Activated CD8-positive, alpha-beta T cell treated with anti-CD3 and anti-CD28 coated beads for 36 hours (primary cell): ENCODE results near the gene LRPAP1. TPM values are rescaled to one million over a fixed set of nuclear protein-coding genes. Genes with fewer than 3 reads are reported as not detected.
"Not testable (repeated sequence)": the region's sequence is repeated elsewhere in the genome, so short reads cannot be mapped to it uniquely, and the experiment has no call there.

Experiments
- ATAC-seq: fragments of 200-7000 bp; cut with Tn5 transposase; one replicate; pipeline ENCODE4 v1.10.0; 2021; ENCODE audit warnings: mild to moderate bottlenecking, moderate library complexity
- CTCF ChIA-PET: fragments of 350-600 bp; sonication (Branson Sonifier 250); formaldehyde crosslinking; loops from one replicate; lab custom pipeline; 2021; ENCODE audit warnings: antibody characterized with exemption; lab: Charles Lee
- POLR2A ChIA-PET: fragments of 350-600 bp; sonication (Branson Sonifier 250); formaldehyde crosslinking; loops from one replicate; lab custom pipeline; 2021; ENCODE audit warnings: antibody characterized with exemption; lab: Charles Lee
- DNase-seq: peaks from one replicate; pipeline ENCODE4 v3.0.0-alpha.2; 2020
- H3K27ac Mint-ChIP-seq: one replicate; pipeline ENCODE4 v1.8.0; 2021; ENCODE audit warnings: mild to moderate bottlenecking, mixed read lengths
- H3K27me3 Mint-ChIP-seq: one replicate; pipeline ENCODE4 v1.8.0; 2021; ENCODE audit warnings: mixed read lengths
- H3K36me3 Mint-ChIP-seq: one replicate; pipeline ENCODE4 v1.8.0; 2021; ENCODE audit warnings: low read depth, mixed read lengths
- H3K4me1 Mint-ChIP-seq: one replicate; pipeline ENCODE4 v1.8.0; 2021; ENCODE audit warnings: low read depth, mixed read lengths
- H3K4me3 Mint-ChIP-seq: one replicate; pipeline ENCODE4 v1.8.0; 2021; ENCODE audit warnings: mild to moderate bottlenecking, moderate library complexity, mixed read lengths
- H3K9me3 Mint-ChIP-seq: one replicate; pipeline ENCODE4 v1.8.0; 2021; ENCODE audit warnings: mixed read lengths
- intact Hi-C: fragments of 100-400 bp; cut with micrococcal nuclease; formaldehyde crosslinking; loops from one replicate; pipeline ENCODE4 v1.10.0; 2022
- total RNA-seq, 2 experiments: library from RNA; stranded (reverse); gene quantifications; one replicate each; pipeline ENCODE4 v1.2.3, GENCODE V29; 2021
- TF ChIP-seq, protein P1 (sequence below): fragments of 200-600 bp; IDR thresholded peaks from one replicate; pipeline ENCODE4 v1.8.0; 2022; ENCODE audit warnings: antibody characterized with exemption, mild to moderate bottlenecking

The LRPAP1 gene, protein sequence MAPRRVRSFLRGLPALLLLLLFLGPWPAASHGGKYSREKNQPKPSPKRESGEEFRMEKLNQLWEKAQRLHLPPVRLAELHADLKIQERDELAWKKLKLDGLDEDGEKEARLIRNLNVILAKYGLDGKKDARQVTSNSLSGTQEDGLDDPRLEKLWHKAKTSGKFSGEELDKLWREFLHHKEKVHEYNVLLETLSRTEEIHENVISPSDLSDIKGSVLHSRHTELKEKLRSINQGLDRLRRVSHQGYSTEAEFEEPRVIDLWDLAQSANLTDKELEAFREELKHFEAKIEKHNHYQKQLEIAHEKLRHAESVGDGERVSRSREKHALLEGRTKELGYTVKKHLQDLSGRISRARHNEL
- total RNA-seq, result 10 to 100 TPM; 46.0 to 49.8 TPM

DNA sequence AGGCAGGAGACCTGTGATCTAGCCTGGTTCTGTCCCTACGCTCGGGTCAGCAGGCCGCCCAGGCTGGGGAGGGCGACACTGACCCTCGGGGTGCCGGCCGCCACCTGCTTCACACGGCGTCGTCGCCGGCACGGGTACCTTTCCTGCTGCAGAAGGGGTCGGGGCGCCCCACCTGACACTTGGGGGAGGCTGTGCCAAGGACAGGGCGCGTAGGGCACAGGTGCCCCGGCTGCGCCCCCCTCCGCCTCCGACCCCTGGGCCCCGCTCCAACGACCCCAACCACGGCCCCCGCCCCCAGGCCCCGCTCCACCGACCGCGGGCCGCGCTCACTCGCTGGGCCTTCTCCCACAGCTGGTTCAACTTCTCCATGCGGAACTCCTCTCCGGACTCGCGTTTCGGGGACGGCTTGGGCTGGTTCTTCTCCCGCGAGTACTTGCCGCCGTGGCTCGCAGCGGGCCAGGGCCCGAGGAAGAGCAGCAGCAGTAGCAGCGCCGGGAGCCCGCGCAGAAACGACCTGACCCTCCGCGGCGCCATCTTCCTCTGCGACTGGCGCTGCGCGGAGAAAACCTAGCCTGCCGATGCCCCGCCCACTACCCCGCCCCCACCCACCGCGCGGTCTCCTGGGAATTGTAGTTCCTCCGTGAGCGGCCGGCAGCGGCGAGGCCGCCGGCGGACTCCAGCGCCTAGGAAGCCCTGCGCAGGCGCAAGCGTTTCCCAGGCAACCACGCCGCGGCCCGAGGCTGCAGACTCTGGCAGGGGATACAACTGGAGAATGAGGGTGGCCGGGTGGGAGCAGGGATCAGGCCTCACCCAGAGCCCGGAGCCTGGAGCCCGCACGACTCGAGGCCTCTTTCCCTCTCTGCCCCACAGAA, at the start of gene LRPAP1:
TSS of gene LRPAP1 (minus strand) at position 544 of the 872 bp plus-strand sequence. CDS start at position 534, 10 bp downstream.
- intact Hi-C loops, result no loop called here

DNA sequence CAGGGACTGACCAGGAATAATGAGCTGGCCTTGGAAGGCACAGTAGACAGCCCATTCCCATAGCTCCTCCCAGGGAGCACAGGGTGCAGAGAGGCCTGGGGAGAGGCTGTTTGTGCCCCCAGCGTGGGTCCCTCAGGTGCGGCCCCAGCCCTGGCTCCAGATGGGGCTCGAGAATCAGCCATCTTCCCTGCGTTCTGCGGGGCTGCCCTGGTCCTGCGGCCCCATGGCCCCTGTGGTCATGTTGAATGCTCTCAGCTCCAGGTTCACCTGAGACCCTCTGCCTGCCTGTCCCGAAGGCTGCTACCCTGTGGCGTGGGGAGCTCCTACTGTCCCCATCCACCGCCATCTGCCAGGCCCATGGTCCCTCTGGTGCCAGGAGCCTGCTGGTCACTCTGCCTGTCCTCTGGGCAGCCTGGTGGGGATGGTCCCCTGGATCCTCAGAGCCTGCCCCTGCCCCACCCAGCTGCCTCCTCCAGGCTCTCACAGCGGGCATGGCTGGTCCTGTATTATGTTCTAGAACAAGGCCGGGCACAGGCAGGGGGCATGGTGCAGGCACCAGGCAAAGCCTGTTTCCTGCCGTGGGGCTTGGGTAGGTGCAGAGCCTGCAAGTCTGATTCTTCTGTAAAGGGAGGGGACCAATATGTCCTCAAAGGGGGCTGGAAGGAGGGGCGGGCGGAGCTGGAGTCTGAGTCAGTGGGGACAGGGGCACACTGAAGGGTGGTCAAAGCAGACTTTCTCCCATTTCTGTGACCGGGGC, 49.3 kb upstream of the LRPAP1 start:
- CTCF ChIA-PET, H3K36me3 Mint-ChIP-seq, POLR2A ChIA-PET, H3K4me3 Mint-ChIP-seq, ATAC-seq, H3K27me3 Mint-ChIP-seq, H3K9me3 Mint-ChIP-seq, H3K27ac Mint-ChIP-seq, H3K4me1 Mint-ChIP-seq, intact Hi-C loops, DNase-seq: not testable (repeated sequence)

More for the DNA sequence above, at the start of gene LRPAP1:
- H3K4me1 Mint-ChIP-seq, result peaks cover 30% of the 10 kb centered on the region
- peak within 1 kb of the TSS; percentile 96 for H3K27ac Mint-ChIP-seq
- H3K4me3 Mint-ChIP-seq, result peak within 1 kb of the TSS; percentile 100
- peak; percentile 86 for DNase-seq
- no peaks in the 10 kb centered on the region for H3K27me3 Mint-ChIP-seq
- TF ChIP-seq, protein P1, sequence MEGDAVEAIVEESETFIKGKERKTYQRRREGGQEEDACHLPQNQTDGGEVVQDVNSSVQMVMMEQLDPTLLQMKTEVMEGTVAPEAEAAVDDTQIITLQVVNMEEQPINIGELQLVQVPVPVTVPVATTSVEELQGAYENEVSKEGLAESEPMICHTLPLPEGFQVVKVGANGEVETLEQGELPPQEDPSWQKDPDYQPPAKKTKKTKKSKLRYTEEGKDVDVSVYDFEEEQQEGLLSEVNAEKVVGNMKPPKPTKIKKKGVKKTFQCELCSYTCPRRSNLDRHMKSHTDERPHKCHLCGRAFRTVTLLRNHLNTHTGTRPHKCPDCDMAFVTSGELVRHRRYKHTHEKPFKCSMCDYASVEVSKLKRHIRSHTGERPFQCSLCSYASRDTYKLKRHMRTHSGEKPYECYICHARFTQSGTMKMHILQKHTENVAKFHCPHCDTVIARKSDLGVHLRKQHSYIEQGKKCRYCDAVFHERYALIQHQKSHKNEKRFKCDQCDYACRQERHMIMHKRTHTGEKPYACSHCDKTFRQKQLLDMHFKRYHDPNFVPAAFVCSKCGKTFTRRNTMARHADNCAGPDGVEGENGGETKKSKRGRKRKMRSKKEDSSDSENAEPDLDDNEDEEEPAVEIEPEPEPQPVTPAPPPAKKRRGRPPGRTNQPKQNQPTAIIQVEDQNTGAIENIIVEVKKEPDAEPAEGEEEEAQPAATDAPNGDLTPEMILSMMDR, result no peak
- no peaks in the 10 kb centered on the region for H3K9me3 Mint-ChIP-seq
- CTCF ChIA-PET, result no interaction called here
- H3K36me3 Mint-ChIP-seq, result peaks cover 7% of the 10 kb centered on the region
- ATAC-seq, result peak; percentile 97
- POLR2A ChIA-PET, result no interaction called here

DNA sequence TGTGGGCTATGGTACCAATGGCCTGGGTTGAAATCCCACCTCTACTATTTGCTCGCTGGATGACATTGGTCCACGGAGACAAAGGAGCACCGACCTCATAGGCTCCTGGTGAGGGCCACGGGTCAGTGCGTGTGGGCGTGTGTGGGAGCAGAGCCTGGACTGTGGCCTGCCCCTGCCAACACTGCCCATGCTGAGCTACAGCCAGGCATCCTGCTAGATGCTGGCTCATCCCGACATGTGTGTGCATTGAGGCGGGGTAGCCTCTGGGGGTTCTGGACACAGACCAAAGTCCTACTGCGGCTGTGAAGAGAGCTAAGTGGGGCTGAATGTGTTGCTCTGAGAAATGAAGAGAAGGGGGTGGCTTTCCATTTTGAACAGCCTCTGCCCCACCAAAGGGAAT, 48.6 kb upstream of the LRPAP1 start:
- H3K4me3 Mint-ChIP-seq, ATAC-seq, H3K27me3 Mint-ChIP-seq, H3K36me3 Mint-ChIP-seq, intact Hi-C loops, H3K27ac Mint-ChIP-seq, DNase-seq, H3K9me3 Mint-ChIP-seq, POLR2A ChIA-PET, H3K4me1 Mint-ChIP-seq, CTCF ChIA-PET: not testable (repeated sequence)

DNA sequence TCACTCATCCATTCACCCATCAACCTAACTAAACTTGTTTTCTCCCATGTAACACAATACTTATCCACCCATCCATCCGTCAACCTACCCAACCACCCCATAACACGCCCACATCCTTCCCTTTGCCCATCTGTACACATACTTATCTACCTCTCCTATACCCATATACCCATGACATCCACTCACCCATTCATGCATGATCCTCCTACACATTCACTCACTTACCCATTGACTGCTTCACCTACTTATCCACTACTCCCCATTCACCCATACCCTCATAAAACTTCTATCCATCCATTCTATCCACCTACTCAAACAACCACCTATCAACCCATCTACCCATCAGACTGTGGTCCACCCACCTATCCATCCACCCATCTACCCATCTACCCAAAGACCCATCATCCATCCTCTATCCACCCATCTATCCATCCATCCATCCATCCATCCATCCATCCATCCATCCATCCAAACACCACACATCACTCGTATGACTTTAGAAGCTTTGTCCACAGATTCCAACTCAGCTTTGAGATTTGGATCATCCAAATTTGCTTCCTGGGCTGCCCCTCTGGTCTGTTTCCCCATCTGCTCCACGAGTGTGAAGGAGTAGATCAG, 46.4 kb upstream of the LRPAP1 start:
- H3K4me1 Mint-ChIP-seq, ATAC-seq, H3K27me3 Mint-ChIP-seq, DNase-seq, intact Hi-C loops, POLR2A ChIA-PET, H3K9me3 Mint-ChIP-seq, H3K36me3 Mint-ChIP-seq, H3K4me3 Mint-ChIP-seq, CTCF ChIA-PET, H3K27ac Mint-ChIP-seq: not testable (repeated sequence)

DNA sequence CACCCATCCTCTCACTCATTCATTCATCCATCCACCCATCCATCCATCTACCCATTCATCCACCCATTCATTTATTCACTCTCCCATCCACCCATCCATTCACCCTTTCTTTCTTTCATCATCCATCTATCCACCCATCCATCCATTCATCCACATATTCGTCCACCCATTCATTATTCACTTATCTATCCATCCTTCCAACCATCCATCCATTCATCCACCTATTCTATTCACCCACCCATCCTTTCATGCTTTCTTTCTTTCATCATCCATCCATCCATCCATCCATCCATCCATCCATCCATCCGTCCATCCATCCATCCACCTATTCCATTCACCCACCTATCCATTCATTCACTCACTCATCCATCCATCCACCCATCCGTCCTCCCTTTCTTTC, 45.8 kb upstream of the LRPAP1 start:
- POLR2A ChIA-PET, H3K4me3 Mint-ChIP-seq, H3K36me3 Mint-ChIP-seq, H3K27ac Mint-ChIP-seq, H3K27me3 Mint-ChIP-seq, ATAC-seq, intact Hi-C loops, DNase-seq, H3K9me3 Mint-ChIP-seq, H3K4me1 Mint-ChIP-seq: not testable (repeated sequence)
- CTCF ChIA-PET, result interaction anchor here (0.7 kb wide), 1 partner anchor 290 kb away, joined by 3 read pairs; no protein-coding TSS in a partner anchor

DNA sequence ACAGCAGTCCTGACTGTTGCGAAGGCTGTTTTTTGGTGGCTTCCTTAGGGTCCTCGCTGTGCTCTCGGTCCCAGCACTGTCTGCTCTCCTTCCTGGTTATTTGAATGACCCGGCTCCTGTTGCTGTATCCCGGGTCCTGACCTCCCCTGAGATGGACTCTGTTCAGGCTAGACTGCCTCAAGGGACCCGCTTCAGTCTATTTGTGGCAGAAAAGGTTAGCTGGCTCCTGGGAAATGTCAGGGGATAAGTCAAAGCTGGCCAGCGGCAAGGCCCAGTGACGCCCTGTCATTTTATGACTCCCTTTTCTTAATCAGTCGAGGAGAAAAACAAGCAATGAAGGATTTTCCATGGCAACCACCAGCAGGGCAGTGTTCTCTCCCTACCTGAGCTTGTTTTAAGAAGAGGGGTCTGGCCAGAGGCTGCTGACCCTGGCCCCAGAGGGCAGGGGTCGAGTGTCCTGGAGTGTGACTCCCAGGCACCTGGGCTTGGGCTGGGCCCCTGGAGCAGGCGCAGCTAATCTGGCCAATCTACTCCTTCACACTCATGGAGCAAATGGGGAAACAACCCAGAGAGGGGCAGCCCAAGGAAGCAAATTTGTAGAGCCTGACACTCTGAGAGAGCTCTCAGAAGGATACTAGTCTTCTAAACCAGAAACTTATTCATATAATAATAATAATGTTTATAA, 45.1 kb upstream of the LRPAP1 start:
- ATAC-seq, H3K9me3 Mint-ChIP-seq, H3K36me3 Mint-ChIP-seq, H3K4me1 Mint-ChIP-seq, H3K27me3 Mint-ChIP-seq, POLR2A ChIA-PET, DNase-seq, intact Hi-C loops, H3K4me3 Mint-ChIP-seq, H3K27ac Mint-ChIP-seq: not testable (repeated sequence)
- CTCF ChIA-PET, result interaction anchor here (0.7 kb wide), 1 partner anchor 290 kb away, joined by 3 read pairs; no protein-coding TSS in a partner anchor

DNA sequence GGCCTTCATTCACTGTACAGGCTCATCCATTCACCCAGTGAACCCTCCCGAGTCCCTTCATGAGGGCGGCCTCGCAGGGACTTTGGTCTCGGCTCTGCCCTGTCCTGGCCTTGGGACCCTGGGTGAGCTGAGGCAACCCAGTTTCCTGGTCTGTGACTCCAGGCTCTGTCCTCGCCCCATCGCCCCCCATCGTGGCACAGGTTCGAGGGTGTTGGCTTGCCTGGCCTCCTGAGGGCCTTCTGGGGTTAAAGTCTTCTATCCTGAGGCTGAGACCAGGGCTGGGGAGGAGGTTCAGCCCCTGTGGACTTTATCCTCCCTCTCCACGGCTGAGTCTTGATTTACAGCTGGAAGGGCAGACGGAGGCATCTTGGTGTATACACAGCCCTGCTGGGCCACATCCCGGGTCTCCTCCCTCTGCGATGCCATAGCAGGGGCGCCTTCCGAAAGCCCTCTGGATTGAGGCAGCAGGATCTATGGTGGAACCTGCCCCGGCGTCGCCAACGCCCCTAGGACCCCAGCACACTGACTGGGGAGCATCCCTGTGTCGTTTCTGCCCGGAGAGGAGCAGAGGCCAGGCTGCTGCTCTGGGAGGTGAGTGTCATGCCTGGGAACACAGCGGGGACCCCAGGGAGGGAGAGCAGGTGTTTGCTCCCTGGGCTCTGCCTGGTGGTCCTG, 44.4 kb upstream of the LRPAP1 start:
- POLR2A ChIA-PET, H3K27me3 Mint-ChIP-seq, DNase-seq, H3K36me3 Mint-ChIP-seq, ATAC-seq, H3K4me1 Mint-ChIP-seq, H3K9me3 Mint-ChIP-seq, H3K27ac Mint-ChIP-seq, CTCF ChIA-PET, H3K4me3 Mint-ChIP-seq, intact Hi-C loops: not testable (repeated sequence)

DNA sequence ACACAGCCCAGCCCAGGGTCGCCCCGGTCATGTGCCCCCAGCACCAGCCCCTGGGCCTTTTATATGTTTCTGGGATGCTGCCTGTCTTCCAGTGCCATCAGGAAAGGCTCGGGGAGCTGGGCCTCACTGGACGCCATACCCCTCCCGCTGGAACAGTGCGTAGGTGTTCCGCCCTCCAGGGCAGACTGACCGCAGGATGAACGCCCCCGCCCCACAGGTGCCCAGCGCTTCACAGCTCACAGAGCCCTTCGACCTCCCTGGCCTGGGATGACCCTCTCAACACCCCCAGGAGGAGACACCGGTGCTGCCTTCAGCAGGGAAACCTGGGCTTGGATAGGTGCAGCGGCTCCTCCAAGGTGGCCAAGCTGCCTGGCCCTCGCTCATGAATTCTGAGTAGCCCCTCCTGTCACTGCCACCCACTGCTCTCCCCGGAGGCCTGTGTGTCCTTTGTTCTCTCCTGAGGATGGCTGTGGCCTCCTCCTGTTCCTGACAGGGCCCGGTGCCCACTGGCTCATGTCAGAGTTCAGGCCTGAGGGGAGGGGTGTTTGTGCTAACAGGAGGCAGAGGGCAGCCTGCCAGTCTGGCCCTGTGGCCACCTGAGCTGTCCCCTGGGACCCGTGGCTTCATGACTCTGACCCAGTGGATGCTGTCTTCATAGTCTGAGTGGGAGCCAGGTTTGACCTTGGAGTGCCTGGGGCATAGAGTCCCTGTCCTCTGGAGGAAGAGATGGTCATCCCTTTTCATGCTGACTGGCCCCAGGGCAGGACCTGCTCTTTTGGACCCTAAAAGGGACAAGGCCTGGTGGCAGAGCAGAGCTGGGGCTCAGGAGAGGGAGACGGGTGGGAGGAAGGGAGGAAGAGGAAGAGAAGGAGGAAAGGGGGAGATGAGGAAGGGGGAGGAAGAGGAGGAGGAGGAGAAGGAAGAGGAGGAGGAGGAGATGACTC, 43.5 kb upstream of the LRPAP1 start:
- POLR2A ChIA-PET, H3K4me3 Mint-ChIP-seq, intact Hi-C loops, H3K4me1 Mint-ChIP-seq, ATAC-seq, H3K27ac Mint-ChIP-seq, DNase-seq, CTCF ChIA-PET, H3K36me3 Mint-ChIP-seq, H3K9me3 Mint-ChIP-seq: not testable (repeated sequence)
- peaks cover 11% of the 10 kb centered on the region for H3K27me3 Mint-ChIP-seq
